Spleen (tissue), 11 donors: ENCODE data around the gene OR51G2. TPM values are rescaled to one million over a fixed set of nuclear protein-coding genes. Genes with fewer than 3 reads are reported as not detected.

Source experiments
- DNase-seq: peaks from one replicate; pipeline ENCODE4 v3.0.0-alpha.2; 2020
- H3K27ac ChIP-seq, 8 donors: fragments of 200-600 bp; sonication (generic) in 7 of 8; 1 replicate in 4 of 8; 2 replicates in 4 of 8; pipeline versions ENCODE4 v1.5.0 to v1.8.0; 2016 to 2021; ENCODE audit warnings: inconsistent platforms in 4 of 8, mild to moderate bottlenecking in 4 of 8, moderate library complexity in 1 of 8
- H3K27me3 ChIP-seq, 7 donors: fragments of 200-600 bp; sonication (generic) in 6 of 7; replicated peaks in 1 of 7; 1 replicate in 4 of 7; 2 replicates in 3 of 7; pipeline versions ENCODE4 v1.5.0 to v1.8.0; 2016 to 2021; ENCODE audit warnings: inconsistent platforms in 3 of 7, mild to moderate bottlenecking in 1 of 7
- H3K36me3 ChIP-seq, 6 donors: fragments of 200-600 bp; sonication (generic) in 5 of 6; 1 replicate in 4 of 6; 2 replicates in 2 of 6; pipeline versions ENCODE4 v1.5.0 to v1.8.0; 2016 to 2021; ENCODE audit warnings: inconsistent platforms in 2 of 6
- H3K4me1 ChIP-seq, 6 donors: fragments of 200-600 bp; sonication (generic) in 5 of 6; 1 replicate in 3 of 6; 2 replicates in 3 of 6; pipeline versions ENCODE4 v1.5.0 to v1.8.0; 2016 to 2021; ENCODE audit warnings: inconsistent platforms in 3 of 6
- H3K4me3 ChIP-seq, 8 donors: fragments of 200-600 bp; sonication (generic) in 7 of 8; 1 replicate in 4 of 8; 2 replicates in 4 of 8; pipeline versions ENCODE4 v1.5.0 to v1.8.0; 2016 to 2021; ENCODE audit warnings: inconsistent platforms in 4 of 8, mild to moderate bottlenecking in 4 of 8, moderate library complexity in 2 of 8
- H3K9me3 ChIP-seq, 8 donors: fragments of 200-600 bp; sonication (generic) in 7 of 8; 1 replicate in 4 of 8; 2 replicates in 4 of 8; pipeline versions ENCODE4 v1.5.0 to v1.8.0; 2016 to 2021; ENCODE audit warnings: inconsistent platforms in 4 of 8
- CTCF ChIP-seq, 11 experiments: fragments of 200-600 bp in 7 of 11; fragments of 450-650 bp in 4 of 11; sonication (generic) in 4 of 11; IDR thresholded peaks in 8 of 11; conservative IDR thresholded peaks in 3 of 11; 1 replicate in 7 of 11; 2 replicates in 4 of 11; pipeline versions ENCODE4 v1.4.0 to v1.8.0; 2016 to 2021; ENCODE audit warnings: antibody characterized with exemption in 11 of 11, inconsistent platforms in 4 of 11, mild to moderate bottlenecking in 1 of 11
- POLR2A ChIP-seq, 3 donors: fragments of 450-650 bp; IDR thresholded peaks; one replicate each; pipeline ENCODE4 v1.5.1; 2017; ENCODE audit warnings: antibody characterized with exemption in 3 of 3, mild to moderate bottlenecking in 1 of 3
- POLR2AphosphoS5 ChIP-seq, 3 donors: sonication (generic); formaldehyde crosslinking; IDR thresholded peaks; one replicate each; pipeline ENCODE4 v1.5.1; 2017; ENCODE audit warnings: antibody characterized with exemption in 3 of 3
- WGBS, 5 donors: extraction: QIAGEN DNeasy Blood & Tissue Kit in 3 of 5; methylation state at CpG; one replicate each; pipeline versions ENCODE4 v1.1.5 to v1.1.7; 2013 to 2018; 5-methylcytosine and 5-hydroxymethylcytosine counted together
- intact Hi-C: fragments of 100-400 bp; cut with DNase I; formaldehyde crosslinking; loops from one replicate; pipeline ENCODE4 v1.15.0; 2023; ENCODE audit warnings: low total_unique reads
- polyA plus RNA-seq, 3 donors: library from polyadenylated mRNA; stranded (reverse); fragments of 200-250 nt; gene quantifications; one replicate each; pipeline ENCODE4 v1.2.1, GENCODE V29; 2013
- total RNA-seq, 7 donors: library from RNA; depleted of rRNA in 3 of 7; stranded (reverse); fragments of >200 nt in 3 of 7; fragmentation: NEBNext Ultra II Directional in 4 of 7; extraction: Animal tissue kit (Norgen Biotek cat#: 25700) in 4 of 7; gene quantifications; one replicate each; pipeline versions ENCODE4 v1.1.0 to v1.2.1, GENCODE V29; 2016 to 2021
- donor health status: healthy with polysubstance abuse.
- donor health status: DM: no; HTN: no; CAD: no; lungs with moderate emphysema.
- donor health status: DM: no; HTN: no; CAD: no.
- donor health status: Bipolar disorder and iron deficiency.
- donor health status: healthy.
- donor health status: DM: no; HTN: no; CAD: no.
- donor health status: DM: yes; HTN: yes; CAD: no.

Gene OR51G2
- total and polyA plus RNA-seq, 10 donors = not detected

GRCh38 chr11:4903484-4903883, 15.7 kb downstream of the OR51G2 start, which contains the start of gene OR51A7:
TSS of gene OR51A7 (plus strand) at chr11:4903783. CDS start at chr11:4907370, 3,587 bp downstream.
- intact Hi-C loops = no loop called here
- no peak for DNase-seq
- H3K9me3 ChIP-seq = no peaks in the 10 kb centered on the region
- no peaks in the 10 kb centered on the region for H3K36me3 ChIP-seq
- TF ChIP-seq POLR2AphosphoS5 (IDR thresholded peaks at IDR 0.05) (no peak), POLR2A (IDR thresholded peaks at IDR 0.05) (no peak), CTCF (IDR thresholded peaks at IDR 0.05 in 8 of 11, conservative IDR thresholded peaks at IDR 0.05 in 3 of 11) (no peak)
- H3K4me1 ChIP-seq = no peaks in the 10 kb centered on the region
- H3K27me3 ChIP-seq = no peaks in the 10 kb centered on the region
- no peak within 1 kb of the TSS for H3K4me3 ChIP-seq
- H3K27ac ChIP-seq = no peak within 1 kb of the TSS

GRCh38 chr11:4891996-4892640, 27.0 kb downstream of the OR51G2 start:
- no peaks in the 10 kb centered on the region for H3K27me3 ChIP-seq
- H3K4me1 ChIP-seq = no peaks in the 10 kb centered on the region
- no peak for DNase-seq
- H3K9me3 ChIP-seq = no peaks in the 10 kb centered on the region
- H3K4me3 ChIP-seq = no peak overlapping the region
- intact Hi-C loops = no loop called here
- no peaks in the 10 kb centered on the region for H3K36me3 ChIP-seq
- TF ChIP-seq POLR2A (IDR thresholded peaks at IDR 0.05) (no peak), POLR2AphosphoS5 (IDR thresholded peaks at IDR 0.05) (no peak), CTCF (IDR thresholded peaks at IDR 0.05 in 8 of 11, conservative IDR thresholded peaks at IDR 0.05 in 3 of 11) (no peak)
- no peak overlapping the region for H3K27ac ChIP-seq
- WGBS, 5 donors = 88 to 100% (median 93%) methylated on average over 1 of the region's 1 CpG

GRCh38 chr11:4890279-4890678, 28.9 kb downstream of the OR51G2 start:
- Histone ChIP-seq H3K4me3 (no peak overlapping the region), H3K4me1 (no peaks in the 10 kb centered on the region), H3K27me3 (no peaks in the 10 kb centered on the region), H3K27ac (no peak overlapping the region), H3K36me3 (no peaks in the 10 kb centered on the region), H3K9me3 (no peaks in the 10 kb centered on the region)
- no peak for DNase-seq
- intact Hi-C loops = no loop called here
- 79 to 92% (median 89%) methylated on average over 2 of the region's 2 CpGs for WGBS, 5 donors
- TF ChIP-seq POLR2A (IDR thresholded peaks at IDR 0.05) (no peak), CTCF (IDR thresholded peaks at IDR 0.05 in 8 of 11, conservative IDR thresholded peaks at IDR 0.05 in 3 of 11) (no peak), POLR2AphosphoS5 (IDR thresholded peaks at IDR 0.05) (no peak)

- no peak for TF ChIP-seq POLR2AphosphoS5 (IDR thresholded peaks at IDR 0.05)
- TF ChIP-seq CTCF (IDR thresholded peaks at IDR 0.05 in 8 of 11, conservative IDR thresholded peaks at IDR 0.05 in 3 of 11) = no peak
- TF ChIP-seq POLR2A (IDR thresholded peaks at IDR 0.05) = no peak
- H3K27ac ChIP-seq = no peak overlapping the region
- H3K36me3 ChIP-seq = no peaks in the 10 kb centered on the region
- 0% methylated on average over 1 of the region's 1 CpG for WGBS, 5 donors
- H3K27me3 ChIP-seq = no peaks in the 10 kb centered on the region
- no peaks in the 10 kb centered on the region for H3K4me1 ChIP-seq
- no peak for DNase-seq
- intact Hi-C loops = no loop called here
- H3K9me3 ChIP-seq = no peaks in the 10 kb centered on the region
- H3K4me3 ChIP-seq = no peak overlapping the region
Observed at GRCh38 chr11:4887591-4887990, 31.6 kb downstream of the OR51G2 start.
